Colon (tissue), 2 donors: ENCODE data around the gene NECTIN1.

Source experiments
- FAIRE-seq: peaks from 2 replicates; lab custom pipeline; 2012; peaks lifted over from hg19 to GRCh38; lab: Jason Lieb, UNC
- donor health status: control.
- donor health status: control.

Gene NECTIN1

GRCh38 chr11:119712459-119713358 lies 16.3 kb downstream of the NECTIN1 start:
- no peak for FAIRE-seq

- FAIRE-seq = no peak
Measured at GRCh38 chr11:119712006-119712405, 17.0 kb downstream of the NECTIN1 start.

GRCh38 chr11:119711476-119711875 lies 17.5 kb downstream of the NECTIN1 start:
- no peak for FAIRE-seq

- FAIRE-seq = no peak
Measured at GRCh38 chr11:119710417-119710816, 18.6 kb downstream of the NECTIN1 start.

- FAIRE-seq = no peak
Measured at GRCh38 chr11:119709638-119710346, 19.2 kb downstream of the NECTIN1 start.

- no peak for FAIRE-seq
Measured at GRCh38 chr11:119709171-119709570, 19.8 kb downstream of the NECTIN1 start.

GRCh38 chr11:119708384-119708783 lies 20.6 kb downstream of the NECTIN1 start:
- FAIRE-seq = no peak

- FAIRE-seq = no peak
Measured at GRCh38 chr11:119706887-119707286, 22.1 kb downstream of the NECTIN1 start.

GRCh38 chr11:119706029-119706428 lies 23.0 kb downstream of the NECTIN1 start:
- no peak for FAIRE-seq

- no peak for FAIRE-seq
Measured at GRCh38 chr11:119705362-119705761, 23.6 kb downstream of the NECTIN1 start.

- no peak for FAIRE-seq
Measured at GRCh38 chr11:119704849-119705248, 24.2 kb downstream of the NECTIN1 start.

GRCh38 chr11:119701591-119702549 lies 27.1 kb downstream of the NECTIN1 start:
- no peak for FAIRE-seq

GRCh38 chr11:119700536-119701346 lies 28.3 kb downstream of the NECTIN1 start:
- FAIRE-seq = no peak

- no peak for FAIRE-seq
Measured at GRCh38 chr11:119700030-119700429, 29.0 kb downstream of the NECTIN1 start.

- no peak for FAIRE-seq
Measured at GRCh38 chr11:119699227-119699626, 29.8 kb downstream of the NECTIN1 start.

GRCh38 chr11:119697882-119698281 lies 31.1 kb downstream of the NECTIN1 start:
- FAIRE-seq = no peak

- FAIRE-seq = no peak
Measured at GRCh38 chr11:119697445-119697844, 31.6 kb downstream of the NECTIN1 start.

GRCh38 chr11:119696378-119697222 lies 32.4 kb downstream of the NECTIN1 start:
- FAIRE-seq = no peak

- no peak for FAIRE-seq
Measured at GRCh38 chr11:119694334-119694733, 34.7 kb downstream of the NECTIN1 start.

GRCh38 chr11:119693253-119693815 lies 35.7 kb downstream of the NECTIN1 start:
- no peak for FAIRE-seq
